HPDE6-E6E7 (cell line): ENCODE data around the gene SPATC1L.
"Not testable (repeated sequence)": the region's sequence is repeated elsewhere in the genome, so short reads cannot be mapped to it uniquely, and the experiment has no call there.

Source experiments
- DNase-seq: peaks from one replicate; pipeline ENCODE4 v3.0.0; 2011; ENCODE audit warnings: missing footprints; ENCODE audit errors: extremely low spot score

SPATC1L gene

DNA sequence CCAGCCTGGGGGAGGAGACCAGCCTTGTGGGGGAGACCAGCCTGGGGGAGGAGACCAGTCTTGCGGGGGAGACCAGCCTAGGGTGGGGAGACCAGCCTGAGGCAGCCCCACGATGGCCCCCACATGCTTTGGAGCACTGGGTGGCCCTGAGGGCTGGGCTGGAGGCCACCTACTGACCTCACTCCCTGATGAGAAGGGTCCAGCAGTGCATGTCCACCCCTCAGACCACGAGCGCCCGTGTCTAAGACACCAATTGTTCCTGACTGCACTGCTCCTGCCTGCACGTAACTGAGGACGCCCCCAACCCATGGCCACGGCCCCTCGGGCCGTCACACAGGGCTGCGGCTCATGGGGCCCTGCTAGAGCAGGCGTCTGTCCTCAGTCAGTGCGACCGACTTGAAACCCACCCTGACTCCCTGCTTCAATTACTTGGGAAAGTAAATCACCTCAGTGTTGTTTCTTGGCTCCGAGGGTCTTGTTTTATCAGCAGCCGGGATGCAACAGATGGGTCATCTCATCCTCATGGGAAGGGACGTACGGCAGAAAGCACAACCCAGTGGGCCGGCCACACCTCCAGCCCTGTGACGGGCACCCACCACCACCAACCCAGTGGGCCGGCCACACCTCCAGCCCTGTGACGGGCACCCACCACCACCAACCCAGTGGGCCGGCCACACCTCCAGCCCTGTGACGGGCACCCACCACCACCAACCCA lies at the start of gene SPATC1L:
Gene SPATC1L (minus strand): TSS at position 550 of the 715 bp plus-strand sequence. CDS start 1,643 bp downstream, outside the sequence.
- no peak for DNase-seq

GRCh38 chr21:46229923-46230260 lies 45.6 kb upstream of the SPATC1L start:
- DNase-seq = no peak

DNA sequence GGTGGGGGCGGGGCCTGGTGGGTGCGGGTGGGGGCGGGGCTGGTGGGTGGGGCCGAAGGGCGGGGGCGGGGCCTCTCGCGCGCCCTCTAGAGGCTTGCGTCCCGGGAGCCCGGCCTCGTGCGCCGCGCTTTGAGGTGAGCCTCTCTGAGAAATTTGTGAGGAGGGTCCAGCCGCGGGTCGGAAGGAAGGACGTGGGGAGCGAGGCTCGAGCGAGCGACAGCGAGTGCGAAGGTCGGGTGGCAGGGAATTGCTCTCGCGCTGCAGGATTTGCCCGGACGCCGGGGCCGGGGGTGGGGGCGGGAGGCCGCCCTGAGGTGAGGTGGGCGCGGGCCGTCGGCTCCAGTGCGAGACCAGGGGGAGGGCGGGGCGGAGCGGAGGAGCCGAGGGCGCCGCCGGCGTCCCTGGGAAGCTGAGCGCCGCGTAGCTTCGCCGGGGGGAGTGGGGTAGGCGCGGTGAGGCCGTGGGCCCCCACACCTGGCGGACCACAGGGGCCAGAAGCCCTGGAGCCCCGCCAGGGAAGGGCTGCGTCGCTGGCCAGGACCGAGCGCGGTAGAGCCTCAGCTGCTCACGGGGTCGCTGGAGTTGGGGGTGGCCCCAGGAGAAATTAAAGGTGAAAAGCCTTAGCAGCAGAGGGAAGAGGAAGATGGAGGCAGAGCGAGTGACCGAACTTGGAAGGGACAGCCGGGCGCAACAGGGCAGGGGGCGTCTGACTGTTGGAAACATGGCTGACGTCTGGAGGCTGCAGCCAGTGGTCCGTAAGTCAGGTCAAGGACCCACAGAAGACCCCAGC lies 45.1 kb upstream of the SPATC1L start:
- DNase-seq = no peak

- DNase-seq = peak; percentile 94
These were observed 44.2 kb upstream of the SPATC1L start, which contains the start of gene LSS for GRCh38 chr21:46228345-46229051. Gene LSS, minus strand, starts transcription at chr21:46228774. Its CDS starts 29 bp downstream, at chr21:46228745.

GRCh38 chr21:46227811-46228344 lies 43.6 kb upstream of the SPATC1L start:
- DNase-seq = no peak

DNA sequence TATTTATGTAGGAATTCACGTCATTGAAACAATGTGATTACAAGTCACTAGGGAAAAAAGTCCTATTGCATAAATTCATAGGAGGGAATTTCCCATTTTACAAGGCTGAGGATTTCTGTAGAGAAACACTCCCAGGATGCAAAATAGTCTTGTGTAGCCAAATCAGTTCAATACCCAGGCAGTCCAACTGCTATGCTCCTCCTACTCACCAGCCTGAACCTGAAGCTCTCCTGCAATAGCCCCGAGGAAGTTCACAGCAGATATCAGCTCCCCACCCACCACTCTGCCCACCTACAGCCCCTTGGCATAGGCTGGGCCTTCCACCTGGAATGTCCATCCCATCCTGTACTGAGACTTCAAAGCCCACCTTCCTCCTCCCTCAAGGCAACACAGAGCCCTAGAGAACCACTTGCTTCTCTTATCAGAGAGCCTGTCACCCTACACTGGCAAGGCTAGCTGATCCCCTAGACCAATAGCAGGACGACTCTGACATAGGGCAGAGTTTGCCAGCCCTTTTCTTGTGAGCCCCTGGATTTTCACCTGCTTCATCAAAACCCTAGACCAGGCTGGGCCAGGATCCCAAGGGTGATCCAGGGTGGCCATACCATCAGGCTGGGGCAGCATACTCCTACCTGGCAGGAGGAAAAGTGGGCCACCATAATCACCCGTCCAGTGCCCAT lies 42.8 kb upstream of the SPATC1L start:
- no peak for DNase-seq

DNA sequence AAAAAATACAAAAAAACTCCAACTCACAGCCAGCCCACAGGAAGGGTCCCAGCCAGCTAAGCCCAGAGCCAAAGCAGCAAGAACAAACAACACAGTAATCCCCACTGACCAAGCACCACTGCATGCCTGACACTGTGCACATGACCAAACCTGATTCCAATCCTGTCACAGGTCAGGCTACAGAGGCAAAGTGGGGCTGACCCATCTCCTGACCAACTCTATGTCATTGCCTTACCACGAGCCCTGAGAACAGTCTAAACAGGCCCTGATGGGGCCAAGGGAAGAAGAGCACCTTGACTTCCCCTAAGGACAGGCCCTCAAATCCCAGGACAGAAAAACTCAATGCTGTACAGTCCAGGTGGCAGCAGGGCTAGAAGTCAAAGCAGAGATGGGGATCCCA lies 41.9 kb upstream of the SPATC1L start:
- no peak for DNase-seq

DNA sequence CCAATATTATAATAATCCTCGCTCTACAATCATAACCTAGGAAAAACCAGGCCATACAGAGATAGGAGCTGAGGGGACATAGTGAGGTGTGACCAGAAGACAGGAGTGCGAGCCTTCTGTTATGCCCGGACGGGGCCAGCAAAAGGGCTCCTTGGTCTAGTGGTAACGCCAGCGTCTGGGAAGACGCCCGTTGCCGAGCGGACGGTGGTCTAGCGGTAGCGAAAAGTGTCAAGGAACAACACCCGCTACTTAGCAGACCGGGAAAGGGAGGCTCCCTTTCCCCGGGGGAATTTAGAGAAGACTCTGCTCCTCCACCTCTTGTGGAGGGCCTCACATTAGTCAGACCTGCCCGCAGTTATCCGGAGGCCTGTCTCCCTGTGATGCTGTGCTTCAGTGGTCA lies 39.4 kb upstream of the SPATC1L start:
- not testable (repeated sequence) for DNase-seq

DNA sequence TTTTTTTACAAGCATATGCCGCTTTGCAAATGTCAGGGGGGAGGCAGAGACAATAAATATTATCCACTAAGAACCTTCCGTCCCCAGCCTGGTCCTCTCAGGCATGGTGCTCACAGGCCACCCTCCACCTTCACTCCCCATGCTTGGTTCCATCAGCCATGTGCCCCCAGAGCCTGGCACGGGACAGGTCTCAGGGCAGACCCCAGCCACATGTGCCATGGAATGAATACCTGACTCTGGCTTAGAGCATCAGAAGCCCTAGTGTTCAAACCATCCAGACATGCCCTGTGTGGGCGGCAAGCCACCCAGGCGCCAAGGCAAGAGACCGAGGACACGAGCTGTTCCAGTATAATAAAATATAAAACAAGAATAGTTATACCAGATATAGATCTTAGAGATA lies 39.0 kb upstream of the SPATC1L start:
- no peak for DNase-seq

- no peak for DNase-seq
These were observed 38.3 kb upstream of the SPATC1L start for GRCh38 chr21:46222436-46223116.

DNA sequence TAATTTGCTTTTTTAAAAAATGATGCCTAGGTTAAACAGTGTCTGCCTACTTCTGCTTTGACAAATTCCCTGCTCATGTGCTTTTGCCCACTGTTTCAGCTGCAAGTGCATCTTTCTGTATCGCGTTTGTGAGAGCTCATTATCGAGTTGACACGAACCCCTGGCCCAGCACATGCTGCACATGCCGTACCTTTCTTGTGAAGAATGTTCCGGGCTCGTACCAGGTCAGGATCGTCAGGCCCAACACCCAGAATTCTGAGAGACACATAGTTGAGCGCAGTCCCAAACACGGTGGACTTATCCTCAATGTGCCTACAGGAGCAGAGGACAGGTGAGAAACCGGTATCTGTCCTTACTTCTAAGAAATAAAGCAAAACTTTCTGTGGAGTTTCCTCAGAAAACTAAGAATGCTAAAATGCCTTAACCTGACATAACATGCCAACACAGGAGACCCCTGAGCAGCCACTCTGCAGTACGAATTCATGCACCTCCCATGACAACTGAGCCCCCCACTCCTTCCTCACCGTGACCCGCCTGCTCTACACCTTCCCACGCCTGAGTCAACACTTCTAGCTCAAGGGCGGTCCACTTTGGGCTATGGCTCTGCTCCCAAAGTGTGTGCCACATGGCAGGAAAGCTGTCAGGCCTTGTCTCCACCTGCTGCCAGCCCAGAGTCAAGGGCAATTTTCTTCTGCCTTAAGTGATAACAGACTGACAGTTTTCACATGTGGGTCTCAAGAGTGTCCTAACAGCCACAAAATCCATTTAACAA lies 37.6 kb upstream of the SPATC1L start:
- DNase-seq = no peak

DNA sequence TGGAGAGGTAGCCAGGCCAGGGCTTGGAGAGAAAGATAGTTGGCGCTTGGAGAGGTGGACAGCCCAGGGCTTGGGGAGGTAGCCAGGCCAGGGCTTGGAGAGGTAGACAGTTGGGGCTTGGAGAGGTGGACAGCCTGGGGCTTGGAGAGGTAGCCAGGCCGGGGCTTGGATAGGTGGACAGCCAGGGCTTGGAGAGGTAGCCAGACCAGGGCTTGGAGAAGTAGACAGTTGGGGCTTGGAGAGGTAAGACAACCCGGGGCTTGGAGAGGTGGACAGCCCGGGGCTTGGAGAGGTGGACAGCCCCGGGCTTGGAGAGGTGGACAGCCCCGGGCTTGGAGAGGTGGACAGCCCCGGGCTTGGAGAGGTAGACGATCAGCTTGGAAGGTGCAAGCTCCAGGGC lies 36.6 kb upstream of the SPATC1L start:
- no peak for DNase-seq

GRCh38 chr21:46220275-46220810 lies 36.1 kb upstream of the SPATC1L start:
- no peak for DNase-seq

GRCh38 chr21:46219591-46220239 lies 35.5 kb upstream of the SPATC1L start:
- DNase-seq = no peak

GRCh38 chr21:46218906-46219590 lies 34.8 kb upstream of the SPATC1L start:
- DNase-seq = no peak

DNA sequence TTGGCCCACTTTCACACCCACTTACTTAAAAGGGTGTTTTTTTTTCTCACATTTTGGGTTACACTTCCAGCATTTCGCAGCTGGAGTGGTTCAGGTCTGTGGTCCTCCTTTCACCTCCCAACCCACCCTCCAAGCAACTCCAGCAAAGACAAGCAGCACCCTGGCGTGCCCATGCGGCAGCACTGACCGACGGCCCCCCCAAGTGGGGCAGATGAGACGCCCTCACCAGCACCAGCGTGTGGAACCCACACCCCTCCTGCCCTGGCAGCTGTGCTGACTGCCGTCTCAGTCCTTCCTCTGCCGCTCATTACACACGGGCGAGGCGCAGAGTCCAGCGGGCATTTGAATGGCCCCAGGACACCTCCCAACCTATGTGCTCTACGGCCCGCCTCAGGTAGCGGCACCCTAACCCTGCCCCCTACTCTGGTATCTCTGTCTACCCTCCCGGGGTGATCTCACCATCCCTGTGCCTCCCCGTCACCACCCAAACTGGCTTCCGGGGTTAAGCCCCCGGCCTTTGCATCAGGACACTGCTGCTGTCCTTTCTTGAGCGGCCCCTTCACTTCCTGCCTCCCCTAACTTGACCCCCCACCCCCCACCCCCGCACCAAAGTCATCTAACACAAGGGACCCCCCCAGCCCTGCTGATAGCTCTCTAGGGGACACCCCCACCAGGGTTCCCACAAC lies 33.4 kb upstream of the SPATC1L start:
- no peak for DNase-seq

DNA sequence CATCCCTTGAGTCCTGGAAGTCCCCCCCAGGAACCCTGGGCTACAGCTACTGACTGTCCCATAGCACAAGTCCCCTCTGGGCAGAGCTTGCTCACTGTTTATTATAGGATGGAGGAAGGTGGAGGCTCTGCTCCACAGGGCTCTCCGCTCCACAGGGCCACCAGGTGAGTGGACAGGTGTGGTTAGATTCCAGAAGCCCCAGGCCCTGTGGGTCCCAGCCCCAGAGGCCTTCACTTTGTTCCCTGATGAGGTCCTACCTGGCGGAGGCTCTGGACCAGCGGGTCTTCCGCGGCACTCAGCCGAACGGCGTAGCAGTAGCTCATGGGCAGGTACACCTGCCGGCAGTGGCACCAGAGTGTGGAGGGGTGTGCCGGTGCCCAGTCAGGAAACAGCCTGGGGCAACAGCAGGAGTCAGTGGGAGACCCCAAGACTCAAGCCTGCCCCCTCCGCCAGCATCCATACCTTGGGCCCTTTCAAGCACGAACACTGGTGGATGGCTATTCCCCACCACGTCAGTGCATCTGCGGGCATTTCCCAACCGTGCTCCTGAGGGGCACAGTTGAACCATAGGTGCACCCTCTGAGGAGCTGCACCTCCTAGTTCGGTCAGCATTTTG lies 32.0 kb upstream of the SPATC1L start:
- no peak for DNase-seq
